ENCODE results near the gene CD3E.

The CD3E gene

DNA sequence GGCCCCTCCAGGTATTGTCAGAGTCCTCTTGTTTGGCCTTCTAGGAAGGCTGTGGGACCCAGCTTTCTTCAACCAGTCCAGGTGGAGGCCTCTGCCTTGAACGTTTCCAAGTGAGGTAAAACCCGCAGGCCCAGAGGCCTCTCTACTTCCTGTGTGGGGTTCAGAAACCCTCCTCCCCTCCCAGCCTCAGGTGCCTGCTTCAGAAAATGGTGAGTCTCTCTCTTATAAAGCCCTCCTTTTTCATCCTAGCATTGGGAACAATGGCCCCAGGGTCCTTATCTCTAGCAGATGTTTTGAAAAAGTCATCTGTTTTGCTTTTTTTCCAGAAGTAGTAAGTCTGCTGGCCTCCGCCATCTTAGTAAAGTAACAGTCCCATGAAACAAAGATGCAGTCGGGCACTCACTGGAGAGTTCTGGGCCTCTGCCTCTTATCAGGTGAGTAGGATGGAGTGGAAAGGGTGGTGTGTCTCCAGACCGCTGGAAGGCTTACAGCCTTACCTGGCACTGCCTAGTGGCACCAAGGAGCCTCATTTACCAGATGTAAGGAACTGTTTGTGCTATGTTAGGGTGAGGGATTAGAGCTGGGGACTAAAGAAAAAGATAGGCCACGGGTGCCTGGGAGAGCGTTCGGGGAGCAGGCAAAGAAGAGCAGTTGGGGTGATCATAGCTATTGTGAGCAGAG lies at the start of gene CD3E:
TSS of gene CD3E (plus strand) at position 163 of the 681 bp plus-strand sequence. CDS start at position 386, 223 bp downstream.
- peak; percentile 53 for DNase-seq

DNA sequence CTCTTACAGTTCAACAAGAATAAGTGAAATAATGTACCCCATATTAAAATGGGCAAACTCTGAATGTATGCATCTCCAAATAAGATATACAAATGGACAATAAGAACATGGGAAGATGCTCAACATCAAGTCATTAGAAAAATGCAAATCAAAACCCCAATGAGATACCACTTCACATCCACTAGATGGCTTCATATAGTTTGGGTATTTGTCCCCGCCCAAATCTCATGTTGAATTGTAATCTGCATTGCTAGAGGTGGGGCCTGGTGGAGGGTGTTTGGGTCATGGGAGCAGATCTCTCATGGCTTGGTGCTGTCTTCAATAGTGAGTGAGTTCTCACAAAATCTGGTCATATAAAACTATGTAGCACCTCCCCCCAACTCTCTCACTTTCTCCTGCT lies 46.1 kb upstream of the CD3E start:
- DNase-seq, result no peak

DNA sequence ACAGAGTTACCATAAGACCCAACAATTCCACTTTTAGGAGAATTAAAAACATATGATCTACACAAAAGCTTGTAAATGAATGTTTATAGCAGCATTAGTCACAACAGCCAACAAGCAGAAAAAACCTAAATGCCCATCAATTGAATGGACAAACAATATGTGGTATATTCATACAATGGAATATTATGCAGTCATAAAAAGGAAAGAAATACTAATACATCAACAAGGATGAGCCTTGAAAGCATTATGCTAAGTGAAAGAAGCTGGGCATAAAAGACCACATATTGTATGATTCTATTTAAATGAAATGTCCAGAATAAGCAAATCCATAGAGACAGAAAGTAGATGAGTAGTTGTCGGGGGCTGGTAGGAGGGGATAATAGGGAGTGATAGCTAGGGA lies 45.4 kb upstream of the CD3E start:
- no peak for DNase-seq

DNA sequence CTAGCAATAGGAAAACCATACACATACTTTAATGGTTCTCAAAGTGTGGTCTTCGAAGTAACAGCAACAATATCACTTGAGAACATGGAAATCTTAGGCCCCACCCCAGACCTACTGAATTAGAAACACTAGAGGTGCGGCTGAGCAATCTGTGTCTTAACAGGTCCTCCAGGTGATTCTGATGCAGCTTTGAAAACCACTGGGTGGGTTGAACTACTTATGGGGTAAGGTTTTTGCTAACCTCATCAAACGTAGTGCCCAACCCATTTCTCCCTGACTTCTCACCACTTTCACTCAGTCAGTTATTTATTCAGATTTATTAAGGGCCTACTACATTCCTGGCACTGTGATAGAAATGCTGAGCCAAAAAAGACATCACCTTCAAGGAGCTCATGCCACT lies 44.2 kb upstream of the CD3E start:
- no peak for DNase-seq

- no peak for DNase-seq
Observed at GRCh38 chr11:118263112-118263511, 41.4 kb upstream of the CD3E start.

- peak; percentile 15 for DNase-seq
Observed at GRCh38 chr11:118263695-118264568, 40.6 kb upstream of the CD3E start, which contains the start of gene MPZL2. TSS of gene MPZL2 (minus strand) at chr11:118264297. CDS start at chr11:118264153, 144 bp downstream.

DNA sequence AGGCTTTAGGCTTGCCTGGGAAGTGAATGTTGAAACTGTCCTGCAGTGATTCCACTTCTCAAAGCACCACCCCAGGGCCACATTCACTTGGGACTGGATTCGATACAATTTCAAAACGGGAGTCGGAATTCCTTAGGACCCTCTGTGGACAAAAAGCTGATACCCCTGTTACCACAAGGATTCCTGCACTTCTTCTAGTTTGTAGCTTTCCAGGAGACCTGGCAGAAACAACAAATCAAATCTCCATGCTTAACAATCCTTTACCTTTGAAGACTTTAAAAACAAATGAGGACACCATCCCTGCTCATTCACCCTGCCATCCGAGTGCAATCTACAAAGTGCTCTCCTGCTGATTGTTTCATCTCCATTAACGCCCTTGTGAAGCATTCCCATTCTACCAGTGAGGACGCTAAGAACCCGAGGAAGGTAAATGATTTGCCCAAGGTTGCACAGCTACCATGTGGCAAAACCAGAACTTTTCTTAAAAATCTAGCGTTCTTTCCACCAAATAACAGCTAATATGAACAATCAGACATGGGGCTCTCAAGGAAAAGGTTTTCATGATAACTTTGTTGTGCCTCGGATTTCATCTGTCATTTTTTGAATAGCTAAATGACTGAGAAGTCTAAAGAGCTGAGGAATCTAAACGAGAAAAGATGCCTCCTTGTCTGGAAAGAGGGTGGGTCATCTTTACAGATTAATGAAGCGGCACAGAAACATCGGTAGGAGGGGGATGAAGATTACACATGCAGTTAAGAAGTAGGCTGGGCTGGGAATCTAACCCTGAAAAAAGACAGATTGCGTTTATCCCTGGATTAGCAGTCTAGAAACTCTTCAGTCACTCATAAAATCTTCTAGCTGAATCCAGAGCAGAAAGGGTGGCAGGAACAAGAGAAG lies 39.7 kb upstream of the CD3E start:
- DNase-seq, result no peak

DNA sequence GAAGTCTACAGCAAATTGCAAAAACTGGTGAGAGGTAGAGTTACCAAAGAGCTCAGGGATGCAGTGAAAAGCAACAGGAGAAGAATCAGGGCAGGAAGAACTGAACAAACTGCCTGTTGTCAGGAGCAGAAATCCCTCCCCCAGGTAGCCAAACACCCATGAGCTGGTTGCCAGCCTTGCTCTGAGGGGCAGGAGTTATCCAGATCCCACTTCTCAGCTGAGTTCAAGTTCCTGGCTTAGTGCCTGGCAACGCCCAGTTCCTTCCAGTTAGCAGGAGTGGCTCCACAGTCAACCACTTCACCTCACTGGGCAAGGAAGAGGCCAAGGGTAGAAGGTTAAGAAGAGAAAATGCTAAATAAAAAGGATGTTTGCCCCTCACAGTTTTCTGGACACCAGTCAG lies 38.6 kb upstream of the CD3E start:
- DNase-seq, result no peak

- DNase-seq, result no peak
Observed at GRCh38 chr11:118267486-118267885, 37.0 kb upstream of the CD3E start.

DNA sequence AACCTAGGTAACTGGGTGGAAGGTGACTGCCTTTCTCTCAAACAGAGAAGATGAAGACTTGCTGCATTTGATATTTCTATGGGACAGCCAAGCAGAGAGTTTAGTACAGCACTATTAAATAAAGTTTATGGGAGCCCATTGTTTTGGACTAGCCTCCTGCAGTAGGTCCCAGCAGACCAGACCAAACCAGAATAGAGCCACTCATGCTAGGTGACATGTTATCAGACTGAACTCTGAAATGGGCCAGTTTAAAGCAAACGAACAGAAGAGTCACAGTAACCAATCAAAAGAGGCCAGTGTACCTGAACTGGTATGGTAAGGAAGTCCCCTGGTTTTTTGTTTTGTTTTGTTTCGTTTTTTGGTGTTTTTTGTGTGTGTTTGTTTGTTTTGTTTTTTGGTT lies 32.5 kb upstream of the CD3E start:
- no peak for DNase-seq

GRCh38 chr11:118274186-118274585 lies 30.3 kb upstream of the CD3E start:
- no peak for DNase-seq

GRCh38 chr11:118275176-118275575 lies 29.4 kb upstream of the CD3E start:
- no peak for DNase-seq

- DNase-seq, result no peak
Observed at GRCh38 chr11:118276422-118276821, 28.1 kb upstream of the CD3E start.

DNA sequence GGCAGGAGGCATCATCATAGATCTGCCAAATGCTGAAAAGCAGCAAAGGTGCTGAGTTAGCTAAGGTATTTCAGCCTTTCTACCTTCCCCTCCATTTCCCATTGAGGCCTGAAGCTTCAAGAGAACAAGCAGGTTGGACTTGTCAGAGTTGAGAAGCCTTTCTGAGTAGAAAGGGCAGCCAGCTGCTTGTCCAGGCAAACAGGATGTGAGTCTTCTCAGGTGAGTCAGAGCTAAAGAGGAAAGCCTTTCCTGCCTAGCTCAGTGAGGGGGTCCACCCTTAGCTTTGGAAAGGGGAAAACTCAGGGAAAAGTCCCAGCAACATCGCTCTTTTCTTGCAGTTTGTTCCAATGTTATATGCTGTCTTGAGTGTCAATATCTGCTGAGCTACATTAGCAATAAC lies 27.2 kb upstream of the CD3E start:
- DNase-seq, result no peak

GRCh38 chr11:118281284-118281683 lies 23.2 kb upstream of the CD3E start:
- no peak for DNase-seq

- no peak for DNase-seq
Observed at GRCh38 chr11:118282606-118283005, 21.9 kb upstream of the CD3E start.

GRCh38 chr11:118283037-118283636 lies 21.4 kb upstream of the CD3E start:
- no peak for DNase-seq

DNA sequence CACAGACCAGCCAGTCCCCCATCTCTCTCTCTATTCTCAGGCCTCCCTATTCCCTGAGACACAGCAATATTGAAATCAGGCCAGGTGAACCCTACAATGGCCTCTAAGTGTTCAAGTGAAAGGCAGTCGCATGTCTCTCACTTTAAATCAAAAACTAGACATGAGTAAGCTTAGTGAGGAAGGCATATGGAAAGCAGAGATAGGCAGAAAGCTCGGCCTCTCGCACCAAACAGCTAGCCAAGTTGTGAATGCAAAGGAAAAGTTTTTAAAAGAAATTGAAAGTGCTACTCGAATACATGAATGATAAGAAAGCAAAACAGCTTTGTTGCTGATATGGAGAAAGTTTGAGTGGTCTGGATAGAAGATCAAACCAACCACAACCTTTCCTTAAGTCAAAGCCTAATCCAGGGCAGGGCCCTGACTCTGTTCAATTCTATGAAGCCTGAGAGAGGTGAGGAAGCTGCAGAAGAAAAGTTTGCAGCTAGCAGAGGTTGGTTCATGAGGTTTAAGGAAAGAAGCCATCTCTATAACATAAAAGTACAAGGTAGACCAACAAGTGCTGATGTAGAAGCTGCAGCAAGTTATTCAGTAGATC lies 20.7 kb upstream of the CD3E start:
- no peak for DNase-seq

DNA sequence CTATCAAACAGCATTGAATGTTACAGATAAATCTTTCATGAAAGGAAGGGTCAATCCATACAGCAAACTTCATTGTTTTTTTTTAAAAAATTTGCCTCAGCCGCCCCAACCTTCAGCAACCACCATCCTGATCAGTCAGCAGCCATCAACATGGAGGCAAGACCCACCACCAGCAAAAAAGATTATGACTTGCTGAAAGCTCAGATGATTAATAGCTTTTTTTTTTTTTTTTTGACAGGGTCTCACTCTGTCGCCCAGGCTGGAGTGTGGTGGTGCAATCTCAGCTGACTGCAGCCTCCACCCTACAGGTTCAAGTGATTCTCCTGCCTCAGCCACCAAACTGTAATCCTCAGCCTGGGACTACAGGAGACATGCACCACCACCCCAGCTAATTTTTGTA lies 18.0 kb upstream of the CD3E start:
- no peak for DNase-seq

DNA sequence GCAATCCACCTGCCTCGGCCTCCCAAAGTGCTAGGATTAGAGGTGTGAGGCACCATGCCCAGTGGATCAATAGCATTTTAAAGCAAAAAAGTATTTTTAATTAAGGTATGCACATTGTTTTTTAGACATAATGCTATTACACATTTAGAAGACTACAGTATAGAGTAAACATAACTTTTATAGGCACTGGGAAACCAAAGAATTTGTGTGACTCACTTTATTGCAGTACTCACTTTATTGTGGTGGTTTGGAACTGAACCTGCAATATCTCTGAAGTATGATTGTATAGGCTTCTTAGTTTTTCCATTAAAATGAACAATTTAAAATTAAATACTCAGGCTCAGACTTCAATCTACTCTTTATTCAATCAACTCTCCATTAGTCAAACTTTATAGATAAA lies 17.5 kb upstream of the CD3E start:
- no peak for DNase-seq

- DNase-seq, result no peak
Observed at GRCh38 chr11:118289401-118289800, 15.1 kb upstream of the CD3E start.

DNA sequence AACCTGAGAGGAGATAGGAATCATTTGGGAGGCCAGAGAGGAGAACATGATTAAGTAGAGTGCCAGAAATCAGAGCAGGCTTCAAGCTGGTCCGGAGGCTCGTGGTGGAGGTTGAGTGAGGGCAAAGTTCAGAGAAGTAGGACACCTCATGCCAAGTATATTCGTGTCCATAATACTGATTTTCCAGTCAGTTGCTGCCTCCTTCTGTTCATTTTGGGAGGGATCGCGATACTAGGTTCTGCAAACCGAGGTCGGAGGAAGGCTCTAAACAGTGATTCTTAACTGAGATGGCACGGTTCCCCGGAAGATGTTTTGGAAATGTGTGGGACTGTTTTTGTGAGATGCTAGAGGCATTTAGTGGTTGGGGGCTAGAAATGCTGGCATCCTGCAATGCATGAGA lies 13.6 kb upstream of the CD3E start:
- DNase-seq, result no peak

Measured in stimulated activated CD4-positive, alpha-beta T cell treated with anti-CD3 and anti-CD28 coated beads, Interleukin-12 subunit alpha, Interleukin-12 subunit beta, amount 100 ng/mL, for 4 hours (primary cell).